Tibial artery (tissue), 4 donors: ENCODE measurements around the gene ITGB8.

Experiments
- DNase-seq, 2 donors: peaks; one replicate each; pipeline ENCODE4 v3.0.0-alpha.2; 2019
- H3K27ac ChIP-seq, 2 donors: fragments of 200-600 bp; sonication (generic) in 1 of 2; 1 replicate in 1 of 2; 2 replicates in 1 of 2; pipeline ENCODE4 v1.5.1; 2018 to 2019; ENCODE audit warnings: mild to moderate bottlenecking in 1 of 2
- H3K27me3 ChIP-seq, 2 donors: fragments of 200-600 bp; sonication (generic) in 1 of 2; one replicate each; pipeline versions ENCODE4 v1.5.1 to v1.6.0; 2016 to 2019
- H3K36me3 ChIP-seq, 3 donors: fragments of 200-600 bp; sonication (generic) in 2 of 3; one replicate each; pipeline ENCODE4 v1.5.1; 2016 to 2019; ENCODE audit warnings: mild to moderate bottlenecking in 2 of 3
- H3K4me1 ChIP-seq, 4 donors: fragments of 200-600 bp; sonication (generic) in 2 of 4; 1 replicate in 3 of 4; 2 replicates in 1 of 4; pipeline ENCODE4 v1.5.1; 2016 to 2019
- H3K4me3 ChIP-seq, 2 donors: fragments of 200-600 bp; sonication (generic) in 1 of 2; 1 replicate in 1 of 2; 2 replicates in 1 of 2; pipeline ENCODE4 v1.5.1; 2018 to 2019; ENCODE audit warnings: mild to moderate bottlenecking in 2 of 2
- H3K9me3 ChIP-seq, 3 donors: fragments of 200-600 bp; sonication (generic) in 1 of 3; one replicate each; pipeline ENCODE4 v1.5.1; 2016 to 2019
- intact Hi-C: fragments of 100-400 bp; cut with DNase I; formaldehyde crosslinking; loops from one replicate; pipeline ENCODE4 v1.15.0; 2023; ENCODE audit warnings: low total_unique reads
- TF ChIP-seq, protein P1 (sequence below), 2 experiments: fragments of 200-600 bp in 1 of 2; fragments of 450-650 bp in 1 of 2; IDR thresholded peaks; one replicate each; pipeline ENCODE4 v1.5.1; 2017 to 2019; ENCODE audit warnings: antibody characterized with exemption in 2 of 2, mild to moderate bottlenecking in 1 of 2, moderate library complexity in 1 of 2

ITGB8 gene

DNA sequence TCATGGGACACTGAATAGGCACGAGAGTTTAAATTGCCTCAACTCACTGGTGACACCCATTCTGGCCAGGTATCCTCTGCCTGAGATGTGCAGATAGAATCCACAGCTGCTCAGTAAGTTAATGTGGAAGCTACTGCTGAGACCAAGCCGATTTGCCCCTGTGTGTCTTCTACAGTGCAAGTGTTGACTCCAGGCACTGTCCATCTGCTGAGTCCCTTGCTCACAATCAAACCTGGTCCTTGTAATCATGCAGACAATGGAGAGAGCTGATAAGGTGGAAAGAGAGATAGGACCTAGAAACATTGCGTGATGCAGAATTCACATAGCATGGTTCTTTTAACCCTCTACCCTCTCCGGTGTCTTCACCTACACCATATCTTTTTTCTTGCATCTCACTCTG, 101.4 kb downstream of the ITGB8 start:
- TF ChIP-seq, protein P1, sequence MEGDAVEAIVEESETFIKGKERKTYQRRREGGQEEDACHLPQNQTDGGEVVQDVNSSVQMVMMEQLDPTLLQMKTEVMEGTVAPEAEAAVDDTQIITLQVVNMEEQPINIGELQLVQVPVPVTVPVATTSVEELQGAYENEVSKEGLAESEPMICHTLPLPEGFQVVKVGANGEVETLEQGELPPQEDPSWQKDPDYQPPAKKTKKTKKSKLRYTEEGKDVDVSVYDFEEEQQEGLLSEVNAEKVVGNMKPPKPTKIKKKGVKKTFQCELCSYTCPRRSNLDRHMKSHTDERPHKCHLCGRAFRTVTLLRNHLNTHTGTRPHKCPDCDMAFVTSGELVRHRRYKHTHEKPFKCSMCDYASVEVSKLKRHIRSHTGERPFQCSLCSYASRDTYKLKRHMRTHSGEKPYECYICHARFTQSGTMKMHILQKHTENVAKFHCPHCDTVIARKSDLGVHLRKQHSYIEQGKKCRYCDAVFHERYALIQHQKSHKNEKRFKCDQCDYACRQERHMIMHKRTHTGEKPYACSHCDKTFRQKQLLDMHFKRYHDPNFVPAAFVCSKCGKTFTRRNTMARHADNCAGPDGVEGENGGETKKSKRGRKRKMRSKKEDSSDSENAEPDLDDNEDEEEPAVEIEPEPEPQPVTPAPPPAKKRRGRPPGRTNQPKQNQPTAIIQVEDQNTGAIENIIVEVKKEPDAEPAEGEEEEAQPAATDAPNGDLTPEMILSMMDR (IDR thresholded peaks at IDR 0.05), result no peak
- no peak overlapping the region for H3K4me3 ChIP-seq
- DNase-seq, result no peak
- H3K27ac ChIP-seq, result no peak overlapping the region
- no peaks in the 10 kb centered on the region for H3K9me3 ChIP-seq
- no peaks in the 10 kb centered on the region for H3K27me3 ChIP-seq
- intact Hi-C loops, result no loop called here
- no peaks in the 10 kb centered on the region for H3K36me3 ChIP-seq
- no peaks in the 10 kb centered on the region for H3K4me1 ChIP-seq

DNA sequence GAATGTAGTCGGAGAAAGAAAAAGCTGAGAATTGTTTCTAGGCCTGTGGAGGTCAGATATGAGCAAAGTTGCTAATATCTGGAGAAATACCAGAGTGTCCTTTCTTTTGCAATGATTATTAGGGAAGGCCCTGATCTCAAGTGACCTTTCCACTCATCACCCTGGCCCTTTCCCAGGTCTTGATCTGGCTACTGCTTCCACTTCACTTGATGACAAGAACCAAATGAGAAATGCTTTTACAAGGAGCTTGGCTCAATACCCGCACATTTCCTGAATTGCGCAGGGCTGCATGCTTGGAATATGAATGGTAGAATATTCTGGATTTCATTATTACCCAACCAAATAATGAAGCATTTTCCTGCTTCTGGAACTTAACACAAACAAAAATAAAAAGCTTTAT, 104.6 kb downstream of the ITGB8 start:
- Histone ChIP-seq H3K9me3 (no peaks in the 10 kb centered on the region), H3K4me1 (no peaks in the 10 kb centered on the region), H3K27me3 (no peaks in the 10 kb centered on the region), H3K36me3 (no peaks in the 10 kb centered on the region), H3K27ac (no peak overlapping the region), H3K4me3 (no peak overlapping the region)
- TF ChIP-seq, protein P1 (IDR thresholded peaks at IDR 0.05), result no peak
- DNase-seq, result peak; percentile 71 to 84
- intact Hi-C loops, result no loop called here

DNA sequence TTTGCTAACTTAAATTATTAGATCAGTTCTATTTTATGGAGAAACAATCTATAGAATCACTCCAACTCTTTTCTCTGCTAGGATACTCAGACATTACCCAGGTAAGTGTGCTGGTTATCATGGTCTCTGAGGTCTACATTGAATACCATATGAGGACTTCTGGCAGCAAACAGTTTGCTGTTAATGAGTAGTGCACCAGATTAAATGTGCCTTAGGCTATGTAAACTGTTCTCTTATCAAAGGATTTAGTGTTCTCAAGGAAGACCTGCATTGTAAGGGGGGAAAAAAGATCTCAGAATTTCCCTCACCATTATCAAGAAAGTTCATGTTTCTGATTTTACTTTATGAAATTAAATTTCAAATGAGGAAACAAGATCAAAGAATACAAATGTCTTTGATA, 107.5 kb downstream of the ITGB8 start:
- Histone ChIP-seq H3K4me1 (no peaks in the 10 kb centered on the region), H3K36me3 (no peaks in the 10 kb centered on the region), H3K4me3 (no peak overlapping the region), H3K9me3 (no peaks in the 10 kb centered on the region), H3K27ac (no peak overlapping the region), H3K27me3 (no peaks in the 10 kb centered on the region)
- TF ChIP-seq, protein P1 (IDR thresholded peaks at IDR 0.05), result no peak
- no peak for DNase-seq
- intact Hi-C loops, result no loop called here

DNA sequence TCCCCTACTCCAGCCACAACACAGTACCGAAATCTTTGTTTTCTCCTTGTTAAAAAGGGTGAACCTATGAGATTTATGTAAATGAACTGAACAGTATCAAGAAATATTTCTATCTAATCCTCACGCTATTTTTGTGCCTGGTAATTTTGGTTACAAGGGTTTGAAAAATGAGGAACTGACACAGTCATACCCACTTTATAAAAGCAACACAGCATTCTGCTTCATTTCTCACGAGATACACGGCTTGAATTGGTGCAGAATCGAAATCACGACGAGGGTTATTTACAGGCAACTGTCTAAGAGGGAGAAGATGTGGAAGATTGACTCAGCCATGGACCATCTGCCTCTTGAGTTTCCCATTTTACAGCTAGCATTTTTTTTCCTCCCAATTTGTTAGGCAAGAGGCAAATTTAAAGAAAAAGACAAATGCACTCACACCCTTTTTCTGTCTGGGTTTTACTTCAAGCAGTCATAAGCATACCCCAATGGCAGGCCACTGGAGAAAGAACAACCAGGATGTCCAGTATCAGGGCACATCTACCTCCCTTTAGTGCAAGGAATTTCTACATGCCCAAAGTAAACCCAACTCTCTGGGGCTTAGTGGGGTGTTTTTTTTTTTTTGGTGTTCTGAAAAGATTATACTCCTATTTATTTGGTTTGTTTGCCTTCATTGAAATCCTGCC, 108.1 kb downstream of the ITGB8 start:
- Histone ChIP-seq H3K36me3 (no peaks in the 10 kb centered on the region), H3K9me3 (no peaks in the 10 kb centered on the region), H3K27ac (no peak overlapping the region), H3K4me1 (no peaks in the 10 kb centered on the region), H3K27me3 (no peaks in the 10 kb centered on the region), H3K4me3 (no peak overlapping the region)
- DNase-seq, result no peak
- intact Hi-C loops, result no loop called here
- TF ChIP-seq, protein P1 (IDR thresholded peaks at IDR 0.05), result no peak

DNA sequence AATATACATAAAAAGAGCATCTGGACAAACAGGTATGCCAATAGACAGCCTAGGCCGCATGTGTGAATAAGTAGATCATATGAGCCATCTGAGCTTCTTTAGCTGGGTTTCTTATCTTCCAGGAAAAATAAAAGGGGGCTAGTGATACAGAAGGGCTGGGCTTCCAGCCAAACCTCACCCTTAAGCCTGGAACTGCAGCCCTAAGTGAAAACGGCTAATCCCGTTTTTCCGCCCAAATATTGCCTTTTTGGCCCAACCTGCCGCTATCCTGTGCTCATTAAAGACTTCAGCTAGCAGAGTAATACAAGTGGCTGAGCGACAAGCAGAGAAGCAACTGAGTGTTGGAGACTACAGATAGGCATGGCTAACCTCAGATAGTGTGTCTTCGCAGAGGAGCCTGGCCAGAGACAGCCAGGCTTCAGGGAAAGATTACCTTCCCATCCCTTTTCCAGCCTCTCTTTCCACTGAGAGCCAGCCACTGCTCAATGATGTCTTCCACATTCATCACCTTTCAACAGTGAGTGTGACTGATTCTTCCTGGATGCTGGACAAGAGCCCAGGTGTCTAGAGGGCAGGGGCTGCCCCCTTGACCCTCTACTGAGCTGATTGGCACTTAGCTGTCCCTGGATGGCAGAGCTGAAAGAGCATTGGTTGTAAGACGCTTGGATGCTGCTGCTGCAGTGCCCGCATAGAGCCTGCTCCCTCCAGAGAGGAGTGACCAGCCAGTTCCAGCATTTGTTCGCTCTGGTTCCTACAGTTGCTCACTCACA, 108.9 kb downstream of the ITGB8 start:
- Histone ChIP-seq H3K27ac (no peak overlapping the region), H3K4me3 (no peak overlapping the region), H3K27me3 (no peaks in the 10 kb centered on the region), H3K9me3 (no peaks in the 10 kb centered on the region), H3K36me3 (no peaks in the 10 kb centered on the region), H3K4me1 (no peaks in the 10 kb centered on the region)
- TF ChIP-seq, protein P1 (IDR thresholded peaks at IDR 0.05), result no peak
- no peak for DNase-seq
- intact Hi-C loops, result no loop called here
